DMS 273 (cell line): ENCODE data around the gene COMMD9.
"Not testable (repeated sequence)": the region's sequence is repeated elsewhere in the genome, so short reads cannot be mapped to it uniquely, and the experiment has no call there.

ENCODE experiments used
- DNase-seq: peaks from one replicate; lab custom pipeline; 2025; ENCODE audit not compliant: unreplicated experiment; lab: John Stamatoyannopoulos, UW

Gene COMMD9

GRCh38 chr11:36289226-36289852 is at the start of gene COMMD9:
Gene COMMD9, minus strand, starts transcription at chr11:36289424. Its CDS starts 12 bp downstream, at chr11:36289412.
- peak; percentile 94 for DNase-seq

GRCh38 chr11:36333897-36334296 is 44.7 kb upstream of the COMMD9 start:
- DNase-seq = peak; percentile 84

- no peak for DNase-seq
Measured at GRCh38 chr11:36333468-36333867, 44.2 kb upstream of the COMMD9 start.

GRCh38 chr11:36330411-36330810 is 41.2 kb upstream of the COMMD9 start:
- DNase-seq = no peak

DNA sequence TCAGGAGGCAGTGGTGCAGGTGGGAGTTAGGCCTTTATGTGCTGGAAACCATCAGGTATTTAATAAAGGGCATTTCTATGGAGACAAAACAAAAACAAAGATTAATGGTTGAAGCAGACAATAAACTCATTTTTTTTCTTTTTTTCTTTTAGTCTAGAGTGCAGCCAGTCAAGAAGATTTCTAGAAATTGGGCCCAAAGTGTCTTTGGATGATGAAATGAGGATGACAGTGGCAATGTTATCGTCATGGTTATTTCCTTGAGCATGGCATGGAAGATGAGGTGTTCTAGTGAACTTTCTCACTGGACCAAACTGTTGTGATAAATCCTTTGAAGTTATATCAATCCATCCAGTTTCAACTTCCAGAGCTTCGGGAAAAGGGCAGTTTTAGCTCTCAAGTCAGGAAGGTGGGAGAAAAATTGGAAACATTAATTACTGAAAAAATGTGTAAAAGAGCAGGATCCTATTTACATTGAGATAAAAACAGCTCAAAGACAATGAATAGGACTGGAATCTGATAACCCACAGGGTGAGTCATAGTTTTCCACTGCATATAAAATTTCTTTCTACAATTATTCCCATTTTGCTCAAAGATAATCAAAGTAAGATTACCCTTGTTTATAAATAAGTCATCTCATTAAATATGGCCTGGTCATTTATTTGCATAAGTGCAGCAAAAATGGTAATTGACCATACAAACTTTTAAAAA is 39.9 kb upstream of the COMMD9 start:
- DNase-seq = no peak

- no peak for DNase-seq
Measured at GRCh38 chr11:36326524-36327419, 37.5 kb upstream of the COMMD9 start.

- not testable (repeated sequence) for DNase-seq
Measured at GRCh38 chr11:36325403-36325802, 36.2 kb upstream of the COMMD9 start.

DNA sequence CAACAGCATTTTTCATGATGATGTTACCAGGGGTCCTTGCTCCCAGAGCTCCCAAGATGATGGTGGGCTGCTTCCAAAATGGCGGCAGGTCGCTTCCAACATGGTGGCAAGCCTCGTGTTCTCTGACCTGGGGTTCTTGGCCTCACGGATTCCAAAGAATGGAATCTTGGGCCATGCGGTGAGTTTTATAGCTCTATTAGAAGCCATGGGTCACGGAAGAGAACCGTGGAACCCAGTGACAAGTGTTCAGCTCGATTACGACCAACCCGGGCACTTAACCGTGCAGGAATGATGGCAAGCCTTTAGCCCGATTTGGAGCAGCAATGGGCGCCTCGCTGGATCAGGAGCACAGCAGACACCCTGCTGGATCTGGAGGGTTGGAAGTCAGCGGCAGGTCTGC is 35.7 kb upstream of the COMMD9 start:
- not testable (repeated sequence) for DNase-seq

GRCh38 chr11:36317992-36318391 is 28.8 kb upstream of the COMMD9 start:
- DNase-seq = no peak

GRCh38 chr11:36316049-36316448 is 26.8 kb upstream of the COMMD9 start:
- DNase-seq = peak; percentile 48

DNA sequence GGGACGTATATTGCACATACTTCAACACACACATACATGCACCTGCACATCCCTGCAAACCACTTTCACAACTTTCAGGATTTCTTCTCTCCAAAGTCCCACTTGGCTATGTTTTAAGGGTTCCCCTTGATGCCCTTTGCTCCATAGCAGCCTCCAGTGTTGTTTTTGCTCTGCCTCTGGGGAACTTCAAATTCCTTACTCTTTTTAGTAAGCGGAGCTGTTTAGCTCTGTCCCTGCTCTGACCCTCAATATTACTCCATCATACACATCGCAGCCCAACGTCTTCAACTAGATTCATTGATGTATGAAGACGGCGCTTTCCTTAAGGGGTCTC is 25.2 kb upstream of the COMMD9 start:
- DNase-seq = no peak

DNA sequence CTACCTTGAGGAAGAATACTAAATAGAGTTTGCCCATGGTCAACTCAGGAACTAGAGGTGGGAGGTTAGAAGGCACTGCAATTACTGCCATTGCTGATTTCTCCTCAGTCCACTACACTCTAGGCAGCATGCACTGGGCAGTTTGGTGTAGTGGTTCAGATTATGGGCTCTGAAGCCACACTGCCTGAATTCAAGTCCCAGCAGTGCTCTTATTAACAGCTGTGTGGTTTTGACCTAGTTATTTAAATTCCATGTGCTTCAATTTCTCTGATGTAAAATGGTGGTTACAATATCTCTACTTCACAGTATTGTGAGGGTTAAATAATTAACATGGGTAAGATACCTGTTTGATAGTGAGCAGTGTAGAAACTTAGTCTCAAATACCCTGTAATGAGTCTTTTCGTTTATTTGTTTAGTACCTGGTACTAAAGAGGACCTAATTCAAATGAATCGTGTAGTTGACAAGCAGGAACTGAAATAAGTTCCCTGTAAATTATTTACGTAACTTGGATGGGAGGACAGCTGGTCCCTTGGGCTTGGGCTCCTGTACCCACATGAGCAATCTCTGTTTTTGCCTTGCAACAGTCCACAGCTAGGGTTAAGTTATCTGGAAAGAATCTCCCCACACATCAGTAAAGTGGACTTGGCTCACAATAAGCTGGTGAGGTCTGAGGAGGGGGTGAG is 24.7 kb upstream of the COMMD9 start:
- DNase-seq = no peak

- peak; percentile 55 for DNase-seq
Measured at GRCh38 chr11:36312611-36313472, 23.6 kb upstream of the COMMD9 start.

DNA sequence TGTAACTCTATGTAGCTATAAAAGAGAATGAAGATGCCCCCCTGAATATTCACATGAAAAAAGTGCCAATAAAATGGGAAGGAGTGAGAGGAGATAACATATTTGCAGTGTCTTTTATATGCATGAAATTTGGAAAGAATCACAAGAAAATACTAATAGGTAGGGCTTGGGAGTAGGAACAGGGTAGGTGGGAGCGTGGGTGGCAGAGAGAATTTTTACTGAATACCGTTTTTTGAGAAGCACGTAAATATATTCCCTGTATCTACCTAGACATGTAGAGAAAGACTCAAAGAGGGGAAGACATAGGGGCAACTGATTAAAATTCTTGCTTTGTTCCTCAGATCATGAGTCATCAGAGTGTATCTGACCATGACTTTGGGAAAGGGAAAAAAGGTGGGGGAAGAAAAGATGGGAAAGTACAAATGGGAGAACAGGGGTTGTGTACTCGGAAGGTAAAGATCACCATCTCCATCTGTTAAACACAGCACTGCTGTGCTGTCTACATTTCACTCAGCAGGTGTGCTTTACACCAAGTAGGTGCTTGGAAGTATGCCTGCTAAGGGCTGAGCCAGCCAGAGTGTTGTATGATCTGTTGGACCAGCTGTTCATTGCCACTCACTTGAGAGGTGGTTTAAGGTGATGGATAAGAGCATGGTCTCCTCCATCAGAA is 22.8 kb upstream of the COMMD9 start:
- DNase-seq = peak; percentile 85

- no peak for DNase-seq
Measured at GRCh38 chr11:36309779-36310178, 20.6 kb upstream of the COMMD9 start.

GRCh38 chr11:36308577-36308976 is 19.4 kb upstream of the COMMD9 start:
- no peak for DNase-seq

GRCh38 chr11:36306888-36307287 is 17.7 kb upstream of the COMMD9 start:
- DNase-seq = peak; percentile 5

GRCh38 chr11:36305047-36305446 is 15.8 kb upstream of the COMMD9 start:
- DNase-seq = no peak

DNA sequence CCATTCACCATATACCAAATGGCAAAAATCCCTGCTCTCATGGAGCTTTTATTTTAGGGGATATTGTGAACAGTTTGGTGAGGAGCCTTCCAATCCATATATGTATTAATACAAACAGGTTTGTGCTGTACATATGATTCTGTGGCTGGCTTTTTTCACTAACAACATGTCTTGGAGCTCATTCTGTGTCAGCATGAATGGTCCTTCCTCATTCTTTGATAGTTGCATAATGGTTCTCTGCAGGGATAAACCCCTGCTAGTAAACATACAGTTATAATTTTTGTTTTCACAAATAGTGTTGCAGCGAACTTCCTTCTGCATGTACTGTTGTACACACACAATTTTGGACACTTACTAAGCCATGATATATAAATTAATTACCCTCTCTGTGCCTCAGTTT is 15.1 kb upstream of the COMMD9 start:
- DNase-seq = no peak

- DNase-seq = peak; percentile 87
Measured at GRCh38 chr11:36300650-36301049, 11.4 kb upstream of the COMMD9 start.
